Fibroblast of lung (primary cell): ENCODE measurements around the gene PCBP3. TPM values are rescaled to one million over a fixed set of nuclear protein-coding genes. Genes with fewer than 3 reads are reported as not detected.

Experiments used
- DNase-seq, 2 donors: peaks; one replicate each; pipeline versions ENCODE4 v3.0.0 to v3.0.0-alpha.2; 2010; ENCODE audit warnings: low read depth in 2 of 2
- H2AFZ ChIP-seq: 2 replicates; pipeline ENCODE4 v1.5.1; 2012; ENCODE audit warnings: low read length, control low read depth, inconsistent platforms
- H3K27ac ChIP-seq: 2 replicates; pipeline ENCODE4 v1.5.1; 2011; ENCODE audit warnings: low read length, control low read depth; ENCODE audit not compliant: insufficient read depth
- H3K27me3 ChIP-seq: 2 replicates; pipeline ENCODE4 v1.5.1; 2011; ENCODE audit warnings: mild to moderate bottlenecking, low read length; ENCODE audit not compliant: control insufficient read depth, insufficient read depth
- H3K36me3 ChIP-seq: 2 replicates; pipeline ENCODE4 v1.5.1; 2011; ENCODE audit warnings: low read length; ENCODE audit not compliant: control insufficient read depth, insufficient read depth
- H3K4me1 ChIP-seq: 2 replicates; pipeline ENCODE4 v1.5.1; 2011; ENCODE audit warnings: low read length; ENCODE audit not compliant: control insufficient read depth, insufficient read depth; ENCODE audit errors: extremely low read depth
- H3K4me2 ChIP-seq: 2 replicates; pipeline ENCODE4 v1.5.1; 2011; ENCODE audit warnings: low read length, control low read depth; ENCODE audit not compliant: insufficient read depth; ENCODE audit errors: extremely low read depth
- H3K4me3 ChIP-seq, 4 experiments: fragments of 200-600 bp in 1 of 4; sonication (generic) in 1 of 4; replicated peaks in 1 of 4; 2 replicates each; pipeline ENCODE4 v1.5.1; 2011 to 2016; ENCODE audit warnings: low read length in 4 of 4, low read depth in 3 of 4, mild to moderate bottlenecking in 3 of 4, control low read depth in 2 of 4, inconsistent platforms in 1 of 4, mixed read lengths in 1 of 4; ENCODE audit not compliant: insufficient read depth in 1 of 4; ENCODE audit errors: control extremely low read depth in 1 of 4
- H3K79me2 ChIP-seq: 2 replicates; pipeline ENCODE4 v1.5.1; 2012; ENCODE audit warnings: mild to moderate bottlenecking, low read length, inconsistent platforms; ENCODE audit not compliant: control insufficient read depth, insufficient read depth
- H3K9ac ChIP-seq: 2 replicates; pipeline ENCODE4 v1.5.1; 2011; ENCODE audit warnings: mild to moderate bottlenecking, low read length, control low read depth; ENCODE audit not compliant: insufficient read depth
- H3K9me3 ChIP-seq: 2 replicates; pipeline ENCODE4 v1.5.1; 2012; ENCODE audit warnings: low read depth, low read length; ENCODE audit not compliant: control insufficient read depth, insufficient read depth
- H4K20me1 ChIP-seq: 2 replicates; pipeline ENCODE4 v1.5.1; 2011; ENCODE audit warnings: low read length; ENCODE audit not compliant: control insufficient read depth, insufficient read depth; ENCODE audit errors: extremely low read depth
- EZH2 ChIP-seq: IDR thresholded peaks from 2 replicates; pipeline ENCODE4 v1.5.1; 2012; ENCODE audit warnings: low read length, control low read depth, mild to moderate bottlenecking; ENCODE audit errors: missing control alignments
- polyA plus RNA-seq, 2 donors: library from polyadenylated mRNA; depleted of rRNA in 1 of 2; stranded (reverse) in 1 of 2; unstranded in 1 of 2; fragments of >200 nt; gene quantifications; 2 replicates each; pipeline ENCODE4 v1.2.1, GENCODE V29; 2011 to 2012; ENCODE audit warnings: missing spikeins in 1 of 2
- total RNA-seq: library from RNA; depleted of rRNA; stranded (reverse); fragments of >200 nt; gene quantifications from 2 replicates; pipeline ENCODE4 v1.2.1, GENCODE V29; 2014
- TF ChIP-seq, protein P1 (sequence below), 2 donors: IDR thresholded peaks in 1 of 2; conservative IDR thresholded peaks in 1 of 2; 1 replicate in 1 of 2; 2 replicates in 1 of 2; pipeline ENCODE4 v1.5.1; 2011 to 2012; ENCODE audit warnings: low read length in 2 of 2, control low read depth in 1 of 2, inconsistent platforms in 1 of 2, low read depth in 1 of 2, mild to moderate bottlenecking in 1 of 2

The PCBP3 gene
- total and polyA plus RNA-seq, 2 donors (not counting 1 experiment from before 2014, with no cell fraction given), result 0.51 to 1.7 TPM

DNA sequence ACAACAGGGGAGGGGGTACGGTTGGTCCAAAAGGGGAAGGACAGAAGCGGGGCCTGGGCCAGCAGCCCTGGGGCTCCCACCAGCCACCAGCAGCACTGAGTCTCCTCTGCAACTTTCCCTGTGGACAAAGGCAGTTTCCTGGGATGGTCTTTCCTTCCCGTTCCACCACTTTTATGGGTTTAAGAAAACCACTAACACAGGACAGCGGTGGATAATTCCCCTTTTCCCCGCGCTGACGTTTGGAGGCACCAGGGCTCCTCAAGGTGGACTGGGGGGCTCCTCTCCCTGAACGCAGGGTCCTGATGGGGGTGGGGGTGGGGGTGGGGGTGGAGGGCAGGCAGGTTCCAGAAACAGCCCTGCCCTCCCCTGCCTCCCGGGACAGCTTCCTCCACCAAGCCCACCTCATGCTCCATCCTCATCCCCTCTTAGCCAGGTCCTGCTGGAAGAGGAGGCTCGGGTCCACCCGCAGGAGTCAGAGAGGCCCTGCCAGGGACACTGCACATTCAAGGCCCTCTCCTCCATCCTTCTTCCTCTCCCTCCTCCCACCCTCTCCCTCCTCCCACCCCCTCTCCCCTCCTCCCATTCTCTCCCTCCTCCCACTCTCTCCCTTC, 333.3 kb downstream of the PCBP3 start:
- Histone ChIP-seq H3K27ac (no peak overlapping the region), H4K20me1 (no peaks in the 10 kb centered on the region), H3K79me2 (peaks cover 6% of the 10 kb centered on the region), H3K36me3 (no peaks in the 10 kb centered on the region), H3K9me3 (no peaks in the 10 kb centered on the region), H3K4me3 (no peak overlapping the region), H3K4me2 (no peak overlapping the region), H3K4me1 (peaks cover 38% of the 10 kb centered on the region), H2AFZ (no peak overlapping the region), H3K9ac (no peak overlapping the region), H3K27me3 (no peaks in the 10 kb centered on the region)
- no peak for DNase-seq
- no peak for TF ChIP-seq EZH2
- TF ChIP-seq, protein P1, sequence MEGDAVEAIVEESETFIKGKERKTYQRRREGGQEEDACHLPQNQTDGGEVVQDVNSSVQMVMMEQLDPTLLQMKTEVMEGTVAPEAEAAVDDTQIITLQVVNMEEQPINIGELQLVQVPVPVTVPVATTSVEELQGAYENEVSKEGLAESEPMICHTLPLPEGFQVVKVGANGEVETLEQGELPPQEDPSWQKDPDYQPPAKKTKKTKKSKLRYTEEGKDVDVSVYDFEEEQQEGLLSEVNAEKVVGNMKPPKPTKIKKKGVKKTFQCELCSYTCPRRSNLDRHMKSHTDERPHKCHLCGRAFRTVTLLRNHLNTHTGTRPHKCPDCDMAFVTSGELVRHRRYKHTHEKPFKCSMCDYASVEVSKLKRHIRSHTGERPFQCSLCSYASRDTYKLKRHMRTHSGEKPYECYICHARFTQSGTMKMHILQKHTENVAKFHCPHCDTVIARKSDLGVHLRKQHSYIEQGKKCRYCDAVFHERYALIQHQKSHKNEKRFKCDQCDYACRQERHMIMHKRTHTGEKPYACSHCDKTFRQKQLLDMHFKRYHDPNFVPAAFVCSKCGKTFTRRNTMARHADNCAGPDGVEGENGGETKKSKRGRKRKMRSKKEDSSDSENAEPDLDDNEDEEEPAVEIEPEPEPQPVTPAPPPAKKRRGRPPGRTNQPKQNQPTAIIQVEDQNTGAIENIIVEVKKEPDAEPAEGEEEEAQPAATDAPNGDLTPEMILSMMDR (conservative IDR thresholded peaks at IDR 0.05 in 1 of 2, IDR thresholded peaks at IDR 0.05 in 1 of 2; ENCODE audit: low read depth in 1 of 2, low read length in 2 of 2), result no peak

DNA sequence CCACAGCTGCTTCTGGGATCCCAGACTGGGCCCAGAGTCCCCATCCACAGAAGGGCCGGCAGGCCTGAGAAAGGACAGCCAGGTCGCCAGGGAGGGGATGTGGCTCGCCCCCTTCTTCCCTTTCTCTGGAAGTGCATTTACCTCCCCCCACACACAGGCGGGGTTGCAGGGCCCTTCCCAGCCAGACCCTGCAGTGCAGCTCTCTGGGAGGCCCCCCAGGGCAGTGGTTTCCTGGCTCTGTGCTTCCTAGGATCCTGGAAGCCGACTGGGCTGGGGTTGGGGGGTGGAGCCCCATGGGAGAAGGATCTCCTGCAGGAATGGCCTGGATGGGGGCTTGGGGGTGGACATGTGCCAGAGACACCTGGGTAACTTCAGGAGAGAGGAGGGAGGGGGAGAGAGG, 333.9 kb downstream of the PCBP3 start:
- H3K27ac ChIP-seq, result no peak overlapping the region
- DNase-seq, result no peak
- H3K4me3 ChIP-seq, result no peak overlapping the region
- TF ChIP-seq, protein P1 (conservative IDR thresholded peaks at IDR 0.05 in 1 of 2, IDR thresholded peaks at IDR 0.05 in 1 of 2; ENCODE audit: low read depth in 1 of 2, low read length in 2 of 2), result no peak
- TF ChIP-seq EZH2, result no peak
- H4K20me1 ChIP-seq, result no peaks in the 10 kb centered on the region
- peaks cover 12% of the 10 kb centered on the region for H3K79me2 ChIP-seq
- no peak overlapping the region for H3K4me2 ChIP-seq
- H3K9me3 ChIP-seq, result no peaks in the 10 kb centered on the region
- H2AFZ ChIP-seq, result no peak overlapping the region
- H3K36me3 ChIP-seq, result peaks cover 2% of the 10 kb centered on the region
- H3K4me1 ChIP-seq, result peaks cover 32% of the 10 kb centered on the region
- no peak overlapping the region for H3K9ac ChIP-seq
- no peaks in the 10 kb centered on the region for H3K27me3 ChIP-seq

DNA sequence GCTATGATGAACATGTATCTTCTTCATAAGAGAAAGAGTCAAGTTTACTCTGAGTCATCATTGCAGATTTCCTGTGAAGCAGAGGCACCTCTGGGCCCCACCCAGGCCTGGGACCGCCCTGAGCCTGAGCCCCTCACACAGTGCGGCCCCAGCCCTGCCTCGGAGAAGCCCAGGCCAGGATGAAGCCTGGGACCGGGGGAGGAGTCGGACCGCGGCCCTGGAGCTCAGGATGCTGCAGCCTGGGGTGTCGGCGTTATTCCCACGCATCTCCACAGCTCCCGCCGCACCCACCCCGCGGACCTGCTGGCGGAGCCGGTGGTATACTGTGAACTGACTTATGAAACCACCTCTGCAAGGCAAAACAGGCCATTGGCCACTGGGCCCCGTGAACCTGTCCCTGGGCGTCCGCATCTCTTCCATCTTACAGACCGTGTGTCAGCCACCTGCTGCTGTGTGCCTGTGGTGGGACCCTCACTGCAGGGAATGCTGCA, 335.7 kb downstream of the PCBP3 start:
- peaks cover 19% of the 10 kb centered on the region for H3K36me3 ChIP-seq
- no peak for DNase-seq
- no peaks in the 10 kb centered on the region for H3K27me3 ChIP-seq
- no peak overlapping the region for H2AFZ ChIP-seq
- no peak overlapping the region for H3K4me2 ChIP-seq
- H4K20me1 ChIP-seq, result no peaks in the 10 kb centered on the region
- H3K9me3 ChIP-seq, result no peaks in the 10 kb centered on the region
- H3K79me2 ChIP-seq, result peaks cover 29% of the 10 kb centered on the region
- TF ChIP-seq, protein P1 (conservative IDR thresholded peaks at IDR 0.05 in 1 of 2, IDR thresholded peaks at IDR 0.05 in 1 of 2; ENCODE audit: low read depth in 1 of 2, low read length in 2 of 2), result no peak
- TF ChIP-seq EZH2, result no peak
- no peak overlapping the region for H3K9ac ChIP-seq
- no peak overlapping the region for H3K4me3 ChIP-seq
- H3K4me1 ChIP-seq, result peaks cover 23% of the 10 kb centered on the region
- no peak overlapping the region for H3K27ac ChIP-seq
